NCI-H82 treated with DMSO at 0.1 percent for 48 hours (cell line): ENCODE results near the gene SMG6.

ENCODE experiments used
- DNase-seq: peaks from one replicate; lab custom pipeline; 2025; ENCODE audit not compliant: unreplicated experiment; lab: John Stamatoyannopoulos, UW

The SMG6 gene

GRCh38 chr17:2064520-2064971 is 239.0 kb downstream of the SMG6 start:
- no peak for DNase-seq

DNA sequence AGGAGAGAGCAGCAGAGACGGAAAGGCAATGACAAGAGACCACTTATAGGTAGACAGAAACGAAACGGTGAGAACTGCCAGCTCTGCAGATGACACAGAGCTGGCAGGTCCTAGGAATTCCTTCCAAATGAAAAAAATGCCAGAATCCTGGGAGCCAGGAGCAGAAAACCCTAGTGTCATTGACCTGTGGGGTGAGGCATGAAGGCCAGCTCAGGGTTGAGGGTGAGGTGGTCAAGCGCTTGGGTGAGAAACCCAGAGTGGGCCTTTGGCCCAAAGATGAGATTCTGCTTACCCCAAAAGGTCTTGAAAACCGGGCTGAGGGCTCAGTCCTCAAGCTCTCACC is 239.5 kb downstream of the SMG6 start:
- DNase-seq, result no peak

DNA sequence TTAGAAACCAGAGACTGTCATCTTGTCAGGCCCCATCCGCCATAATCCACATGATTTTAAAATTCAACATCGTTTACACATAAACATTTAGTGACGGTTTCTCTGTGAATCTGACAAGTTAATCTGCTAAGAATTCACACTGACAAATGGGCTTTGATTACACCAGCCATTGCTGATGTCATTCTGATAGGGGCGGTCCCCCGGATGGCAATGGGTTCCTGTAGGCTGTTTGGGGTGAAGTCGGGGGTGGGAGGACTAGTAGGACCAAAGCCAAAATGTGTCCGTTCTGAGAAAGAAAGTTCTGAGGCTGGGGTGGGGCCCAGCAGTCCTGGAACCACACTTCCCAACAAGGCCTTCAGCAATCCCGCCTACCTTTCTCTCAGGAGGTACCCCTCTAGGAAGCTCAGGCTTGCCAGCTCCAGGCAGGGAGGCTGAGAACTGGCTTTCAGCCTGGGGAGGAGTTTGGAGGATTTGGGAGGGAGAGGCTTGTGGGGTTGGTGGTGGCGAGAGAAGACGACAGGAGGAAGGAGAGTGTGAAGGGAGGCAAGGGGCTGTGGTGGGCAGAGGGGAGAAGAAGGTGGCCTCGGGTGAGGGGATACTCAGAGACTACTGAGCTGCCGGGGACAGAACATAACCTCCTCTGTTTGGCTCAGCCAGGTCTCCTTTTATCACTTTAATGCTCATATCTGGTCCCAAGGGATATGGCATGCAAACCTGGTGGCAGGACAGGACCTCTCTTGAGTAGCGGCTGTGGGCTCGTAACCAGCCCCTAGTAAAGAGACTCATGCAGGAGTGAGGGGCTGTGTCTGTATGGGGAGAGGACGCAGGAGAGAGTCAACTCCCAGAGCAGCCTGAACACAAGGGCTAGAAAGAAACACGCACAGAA is 240.1 kb downstream of the SMG6 start:
- DNase-seq, result no peak

- DNase-seq, result no peak
Observed at GRCh38 chr17:2062571-2063183, 240.9 kb downstream of the SMG6 start.

- no peak for DNase-seq
Observed at GRCh38 chr17:2061441-2061958, 242.1 kb downstream of the SMG6 start.

DNA sequence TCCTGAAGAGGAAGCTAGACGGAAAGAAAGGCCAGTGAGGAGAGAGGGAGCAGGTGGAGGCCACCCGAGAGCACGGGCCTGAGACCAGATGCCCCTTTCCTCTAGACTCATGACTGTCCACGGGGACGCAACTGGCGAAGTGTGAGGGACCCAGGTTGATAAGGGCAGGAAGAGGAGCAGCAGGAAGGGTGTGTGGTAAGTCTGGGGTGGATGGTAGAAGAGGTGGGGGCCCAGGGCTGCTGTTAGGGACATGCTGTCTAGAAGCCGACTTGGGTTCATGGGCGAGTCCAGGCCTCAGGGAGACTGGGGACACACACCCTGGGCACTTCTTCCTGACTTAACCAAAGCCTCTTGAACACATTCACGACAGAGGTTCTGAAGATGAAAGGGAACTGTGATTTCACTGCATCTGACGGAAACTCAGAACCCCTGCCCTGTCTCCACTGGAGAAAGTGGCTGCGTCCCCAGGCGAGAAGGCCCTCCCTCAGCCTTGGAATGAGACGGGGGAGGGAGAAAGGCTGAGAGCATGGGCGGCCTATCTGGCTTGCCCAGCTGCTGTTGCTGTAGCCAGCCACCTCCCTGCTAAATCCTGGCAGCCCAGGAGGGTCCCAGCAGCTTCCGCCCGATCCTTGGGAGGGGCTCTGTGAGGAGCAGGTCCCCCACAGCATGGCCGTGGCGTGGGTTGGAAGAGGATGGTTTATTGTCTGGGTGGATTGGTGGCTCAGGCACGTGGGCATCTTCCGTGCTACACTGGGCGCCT is 242.7 kb downstream of the SMG6 start:
- DNase-seq, result no peak

DNA sequence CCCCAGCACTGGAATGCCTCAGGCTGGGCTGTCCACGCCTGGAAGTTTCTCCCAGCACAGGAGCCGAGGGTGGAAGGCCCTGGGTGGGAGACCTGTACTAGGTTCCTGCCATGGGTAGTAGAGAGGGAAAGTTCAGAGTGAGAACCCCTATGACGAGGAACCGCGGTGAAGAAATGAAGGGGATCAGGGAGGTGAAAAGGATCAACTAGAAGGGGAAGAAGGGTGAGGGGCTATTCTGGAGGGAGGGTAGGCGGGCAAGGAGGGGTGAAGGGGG is 243.3 kb downstream of the SMG6 start:
- no peak for DNase-seq

DNA sequence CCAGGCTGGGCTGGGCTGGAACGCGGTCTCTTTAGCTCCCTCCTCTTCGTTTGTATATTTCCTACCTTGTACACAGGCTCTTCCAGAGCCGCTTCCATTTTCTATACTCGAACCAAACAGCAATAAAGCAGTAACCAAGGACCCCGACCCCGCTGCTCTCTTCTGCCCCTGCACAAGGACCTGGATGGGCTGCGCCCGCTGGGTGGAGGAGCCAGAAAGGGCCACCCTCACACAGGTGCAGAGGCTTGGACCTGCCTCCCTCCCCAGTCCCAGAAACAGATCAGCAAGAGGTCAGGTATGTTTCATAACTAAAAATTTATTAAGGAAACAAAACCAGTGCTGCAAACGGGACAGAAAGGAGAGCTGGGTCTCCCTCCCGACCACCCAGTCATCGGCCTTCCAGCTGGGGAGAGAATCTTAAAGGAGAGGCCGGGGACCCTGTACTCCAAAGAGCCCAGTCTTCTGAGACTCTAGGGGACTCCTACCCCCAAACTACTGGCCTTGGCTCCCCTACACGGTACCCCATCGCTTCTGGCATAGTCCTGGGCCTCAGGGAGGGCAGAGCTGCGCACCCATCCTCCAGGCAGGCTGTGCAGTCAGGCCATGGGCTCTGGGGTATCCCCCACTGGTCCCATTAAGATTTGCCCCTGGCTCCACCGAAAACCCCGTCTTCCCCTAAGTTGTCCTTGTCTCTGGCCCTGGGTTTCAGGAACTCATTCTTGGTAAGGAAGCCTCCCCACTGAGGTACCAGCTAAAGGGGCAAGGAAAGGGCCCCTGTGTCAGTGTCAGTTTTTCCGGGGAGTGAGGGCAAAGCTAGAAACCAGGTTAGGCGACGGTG is 243.8 kb downstream of the SMG6 start:
- no peak for DNase-seq

DNA sequence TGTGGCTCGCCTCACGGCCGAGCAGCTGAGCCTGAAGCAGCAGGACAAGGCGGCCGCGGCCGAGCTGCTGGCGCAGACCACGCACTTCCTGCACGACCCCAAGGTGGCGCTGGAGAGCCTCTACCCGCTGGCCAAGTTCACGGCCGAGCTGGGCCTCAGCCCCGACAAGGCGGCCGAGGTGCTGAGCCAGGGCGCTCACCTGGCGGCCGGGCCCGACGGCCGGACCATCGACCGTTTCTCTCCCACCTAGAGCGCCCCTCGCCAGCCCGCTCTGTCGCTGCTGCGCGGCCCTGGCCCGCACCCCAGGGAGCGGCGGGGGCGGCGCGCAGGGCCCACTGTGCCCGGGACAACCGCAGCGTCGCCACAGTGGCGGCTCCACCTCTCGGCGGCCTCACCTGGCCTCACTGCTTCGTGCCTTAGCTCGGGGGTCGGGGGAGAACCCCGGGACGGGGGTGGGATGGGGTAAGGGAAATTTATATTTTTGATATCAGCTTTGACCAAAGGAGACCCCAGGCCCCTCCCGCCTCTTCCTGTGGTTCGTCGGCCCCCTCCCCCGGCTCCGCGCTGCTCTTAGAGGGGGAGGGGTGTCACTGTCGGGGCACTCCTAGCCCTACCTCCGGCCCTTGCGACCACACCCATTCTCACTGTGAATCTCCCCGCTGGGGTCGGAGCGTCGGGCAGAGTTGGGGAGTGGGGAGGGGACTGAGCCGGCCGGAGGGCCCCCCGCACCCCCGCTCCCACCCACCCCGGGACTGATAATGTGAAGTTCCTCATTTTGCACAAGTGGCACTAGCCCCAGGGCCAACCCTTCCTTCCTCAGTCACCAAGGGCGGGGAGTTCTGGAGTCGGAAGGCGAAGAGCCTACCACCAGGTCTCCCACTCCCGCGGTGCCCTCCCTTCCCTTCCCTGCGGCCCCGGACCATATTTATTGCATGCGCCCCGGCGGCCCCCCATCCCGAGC is 244.7 kb downstream of the SMG6 start:
- no peak for DNase-seq

- DNase-seq, result no peak
Observed at GRCh38 chr17:2057760-2058585, 245.6 kb downstream of the SMG6 start.

DNA sequence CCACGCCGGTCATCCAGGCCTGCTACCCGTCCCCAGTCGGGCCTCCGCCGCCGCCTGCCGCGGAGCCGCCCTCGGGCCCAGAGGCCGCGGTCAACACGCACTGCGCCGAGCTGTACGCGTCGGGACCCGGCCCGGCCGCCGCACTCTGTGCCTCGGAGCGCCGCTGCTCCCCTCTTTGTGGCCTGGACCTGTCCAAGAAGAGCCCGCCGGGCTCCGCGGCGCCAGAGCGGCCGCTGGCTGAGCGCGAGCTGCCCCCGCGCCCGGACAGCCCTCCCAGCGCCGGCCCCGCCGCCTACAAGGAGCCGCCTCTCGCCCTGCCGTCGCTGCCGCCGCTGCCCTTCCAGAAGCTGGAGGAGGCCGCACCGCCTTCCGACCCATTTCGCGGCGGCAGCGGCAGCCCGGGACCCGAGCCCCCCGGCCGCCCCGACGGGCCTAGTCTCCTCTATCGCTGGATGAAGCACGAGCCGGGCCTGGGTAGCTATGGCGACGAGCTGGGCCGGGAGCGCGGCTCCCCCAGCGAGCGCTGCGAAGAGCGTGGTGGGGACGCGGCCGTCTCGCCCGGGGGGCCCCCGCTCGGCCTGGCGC is 246.3 kb downstream of the SMG6 start:
- DNase-seq, result no peak

GRCh38 chr17:2056206-2057174 is 247.1 kb downstream of the SMG6 start:
- no peak for DNase-seq

GRCh38 chr17:2055292-2056205 is 248.0 kb downstream of the SMG6 start:
- DNase-seq, result no peak

- DNase-seq, result peak; percentile 30
Observed at GRCh38 chr17:2054512-2055291, 248.9 kb downstream of the SMG6 start, which contains the start of gene HIC1. TSS of gene HIC1 (plus strand) at chr17:2055103. CDS start at chr17:2056691, 1,588 bp downstream.

- DNase-seq, result no peak
Observed at GRCh38 chr17:2054262-2054511, 249.4 kb downstream of the SMG6 start.
